Measurements from ENCODE around the gene SLITRK3.

DNA sequence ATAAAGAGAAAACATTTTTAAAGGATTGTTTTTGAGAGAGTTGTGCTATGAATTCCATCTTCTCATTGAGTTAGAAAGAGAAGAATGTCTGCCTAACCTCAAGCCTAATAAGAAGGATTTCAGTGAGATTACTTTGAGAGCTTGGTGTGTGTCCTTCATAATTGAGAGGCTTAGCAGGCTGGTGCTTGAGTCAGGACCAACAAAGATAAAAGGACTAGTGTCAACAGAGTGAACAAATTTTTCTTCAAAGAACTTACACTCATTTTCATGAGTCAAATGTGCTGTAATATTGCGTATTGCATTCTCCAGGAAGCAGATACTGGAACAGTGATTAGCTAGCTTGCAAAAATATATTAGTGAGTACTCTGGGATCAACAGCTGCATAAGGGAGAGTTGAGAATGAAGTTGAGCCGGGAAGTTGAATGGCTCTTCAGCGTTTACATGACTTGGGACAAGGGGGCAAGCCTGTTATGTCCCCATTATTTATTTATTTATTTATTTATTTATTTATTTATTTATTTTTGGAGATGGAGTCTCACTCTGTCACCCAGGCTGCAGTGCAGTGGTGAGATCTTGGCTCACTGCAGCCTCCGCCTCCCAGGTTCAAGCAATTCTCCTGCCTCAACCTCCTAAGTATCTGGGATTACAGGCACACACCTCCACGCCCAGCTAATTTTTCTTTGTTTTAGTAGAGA lies 37.5 kb upstream of the SLITRK3 start:
- TF ChIP-seq, protein P1, sequence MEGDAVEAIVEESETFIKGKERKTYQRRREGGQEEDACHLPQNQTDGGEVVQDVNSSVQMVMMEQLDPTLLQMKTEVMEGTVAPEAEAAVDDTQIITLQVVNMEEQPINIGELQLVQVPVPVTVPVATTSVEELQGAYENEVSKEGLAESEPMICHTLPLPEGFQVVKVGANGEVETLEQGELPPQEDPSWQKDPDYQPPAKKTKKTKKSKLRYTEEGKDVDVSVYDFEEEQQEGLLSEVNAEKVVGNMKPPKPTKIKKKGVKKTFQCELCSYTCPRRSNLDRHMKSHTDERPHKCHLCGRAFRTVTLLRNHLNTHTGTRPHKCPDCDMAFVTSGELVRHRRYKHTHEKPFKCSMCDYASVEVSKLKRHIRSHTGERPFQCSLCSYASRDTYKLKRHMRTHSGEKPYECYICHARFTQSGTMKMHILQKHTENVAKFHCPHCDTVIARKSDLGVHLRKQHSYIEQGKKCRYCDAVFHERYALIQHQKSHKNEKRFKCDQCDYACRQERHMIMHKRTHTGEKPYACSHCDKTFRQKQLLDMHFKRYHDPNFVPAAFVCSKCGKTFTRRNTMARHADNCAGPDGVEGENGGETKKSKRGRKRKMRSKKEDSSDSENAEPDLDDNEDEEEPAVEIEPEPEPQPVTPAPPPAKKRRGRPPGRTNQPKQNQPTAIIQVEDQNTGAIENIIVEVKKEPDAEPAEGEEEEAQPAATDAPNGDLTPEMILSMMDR (IDR thresholded peaks at IDR 0.05) = no peak
- no peak for TF ChIP-seq POLR2A (IDR thresholded peaks at IDR 0.05)
